ENCODE data around the gene SPRN. TPM values are rescaled to one million over a fixed set of nuclear protein-coding genes. Genes with fewer than 3 reads are reported as not detected.

SPRN gene
- total RNA-seq, 4 donors from 2014 or later, result not detected

GRCh38 chr10:133396035-133396624 lies 28.3 kb downstream of the SPRN start:
- intact Hi-C loops (cut with DNase I), result no loop called here
- H3K27ac ChIP-seq, result no peak overlapping the region
- 89 to 90% methylated on average over 14 to 19 of the region's 19 CpGs for WGBS, 2 donors
- TF ChIP-seq POLR2A (IDR thresholded peaks at IDR 0.05) (no peak), CTCF (IDR thresholded peaks at IDR 0.05) (no peak)
- H3K4me3 ChIP-seq, result no peak overlapping the region
- peaks cover 0 to 67% (median 15%) of the 10 kb centered on the region in 3 donors for H3K36me3 ChIP-seq
- DNase-seq, result no peak
- no peaks in the 10 kb centered on the region for H3K27me3 ChIP-seq
- H3K4me1 ChIP-seq, result peaks cover 4 to 29% (median 12%) of the 10 kb centered on the region in 3 donors
- H3K9me3 ChIP-seq, result no peaks in the 10 kb centered on the region

GRCh38 chr10:133394801-133395221 lies 29.6 kb downstream of the SPRN start:
- intact Hi-C loops (cut with DNase I), result no loop called here
- Histone ChIP-seq H3K9me3 (no peaks in the 10 kb centered on the region), H3K36me3 (peaks cover 0 to 60% (median 15%) of the 10 kb centered on the region in 3 donors), H3K4me1 (peaks cover 4 to 34% (median 12%) of the 10 kb centered on the region in 3 donors), H3K4me3 (peak overlapping the region; percentile 62 to 84 (median 82)), H3K27me3 (no peaks in the 10 kb centered on the region), H3K27ac (peak overlapping the region; percentile 88 to 92 (median 89))
- no peak for DNase-seq
- WGBS, 2 donors, result 37 to 53% methylated on average over 7 to 20 of the region's 21 CpGs
- TF ChIP-seq CTCF (IDR thresholded peaks at IDR 0.05) (no peak), POLR2A (IDR thresholded peaks at IDR 0.05) (no peak)

GRCh38 chr10:133394064-133394663 lies 30.3 kb downstream of the SPRN start, which contains the start of gene MTG1:
Gene MTG1, plus strand, starts transcription at chr10:133394157. Its CDS starts 64 bp downstream, at chr10:133394221.
- Histone ChIP-seq H3K27me3 (no peaks in the 10 kb centered on the region), H3K27ac (peak within 1 kb of the TSS; percentile 88 to 92 (median 89)), H3K9me3 (no peaks in the 10 kb centered on the region), H3K4me3 (peak within 1 kb of the TSS; percentile 62 to 84 (median 82)), H3K4me1 (peaks cover 4 to 34% (median 12%) of the 10 kb centered on the region in 3 donors), H3K36me3 (peaks cover 0 to 59% (median 10%) of the 10 kb centered on the region in 3 donors)
- intact Hi-C loops (cut with DNase I), result no loop called here
- TF ChIP-seq CTCF (IDR thresholded peaks at IDR 0.05) (peak in 4 of 6 experiments; percentile 20 to 59 (median 36)), POLR2A (IDR thresholded peaks at IDR 0.05) (peak in 3 of 4 donors; percentile 44 to 76 (median 67))
- WGBS, 2 donors, result 0 to 2% methylated on average over 3 to 12 of the region's 69 CpGs
- DNase-seq, result no peak

- no peak for DNase-seq
- no peak for TF ChIP-seq POLR2A (IDR thresholded peaks at IDR 0.05)
- no peak for TF ChIP-seq CTCF (IDR thresholded peaks at IDR 0.05)
- WGBS, 2 donors, result 40 to 41% methylated on average over 22 of the region's 27 CpGs
- H3K4me3 ChIP-seq, result peak overlapping the region; percentile 62 to 84 (median 82)
- no peaks in the 10 kb centered on the region for H3K27me3 ChIP-seq
- peaks cover 4 to 34% (median 12%) of the 10 kb centered on the region in 3 donors for H3K4me1 ChIP-seq
- peaks cover 0 to 58% (median 6%) of the 10 kb centered on the region in 3 donors for H3K36me3 ChIP-seq
- intact Hi-C loops (cut with DNase I), result no loop called here
- no peaks in the 10 kb centered on the region for H3K9me3 ChIP-seq
- peak overlapping the region; percentile 88 to 92 (median 89) for H3K27ac ChIP-seq
These were observed 30.9 kb downstream of the SPRN start for GRCh38 chr10:133393401-133394063.
